Testis (tissue), 3 donors: ENCODE results near the gene PLA2G15. TPM values are rescaled to one million over a fixed set of nuclear protein-coding genes. Genes with fewer than 3 reads are reported as not detected.

Experiments used
- DNase-seq: peaks from one replicate; pipeline ENCODE4 v3.0.0-alpha.2; 2019
- H3K27ac ChIP-seq, 2 donors: fragments of 200-600 bp; sonication (generic); one replicate each; pipeline ENCODE4 v1.5.1; 2019
- H3K27me3 ChIP-seq: fragments of 200-600 bp; sonication (generic); one replicate; pipeline ENCODE4 v1.5.1; 2019
- H3K36me3 ChIP-seq: fragments of 200-600 bp; sonication (generic); one replicate; pipeline ENCODE4 v1.5.1; 2017; ENCODE audit warnings: low read depth; ENCODE audit errors: missing control alignments
- H3K4me1 ChIP-seq: fragments of 200-600 bp; sonication (generic); one replicate; pipeline ENCODE4 v1.5.1; 2019
- H3K4me3 ChIP-seq, 2 donors: fragments of 200-600 bp; sonication (generic); one replicate each; pipeline ENCODE4 v1.5.1; 2017 to 2019
- H3K9me3 ChIP-seq: fragments of 200-600 bp; sonication (generic); one replicate; pipeline ENCODE4 v1.5.1; 2017
- POLR2A ChIP-seq: fragments of 450-650 bp; IDR thresholded peaks from one replicate; pipeline ENCODE4 v1.6.1; 2017; ENCODE audit warnings: antibody characterized with exemption, mild to moderate bottlenecking, moderate library complexity
- WGBS, 2 donors: methylation state at CpG; one replicate each; pipeline ENCODE4 v1.1.5; 2018; 5-methylcytosine and 5-hydroxymethylcytosine counted together
- intact Hi-C: fragments of 100-400 bp; cut with DNase I; formaldehyde crosslinking; loops from one replicate; pipeline ENCODE4 v1.15.1; 2023; ENCODE audit warnings: low total_unique reads
- polyA plus RNA-seq: library from polyadenylated mRNA; stranded (reverse); fragments of 350-450 nt; fragmentation: Illumina TruSeq; extraction: RNeasy Lipid Tissue Mini Kit (QIAGEN cat#74804); gene quantifications from one replicate; pipeline ENCODE4 v1.2.3, GENCODE V29; 2014; ENCODE audit warnings: low read depth, low replicate concordance; ENCODE audit not compliant: insufficient read depth
- total RNA-seq, 2 donors: library from RNA; depleted of rRNA; stranded (reverse); fragments of >200 nt; gene quantifications; one replicate each; pipeline ENCODE4 v1.2.3, GENCODE V29; 2016
- TF ChIP-seq, protein P1 (sequence below), 3 experiments: fragments of 450-650 bp in 2 of 3; fragments of 200-600 bp in 1 of 3; sonication (generic) in 1 of 3; IDR thresholded peaks; one replicate each; pipeline ENCODE4 v1.5.1; 2016 to 2019; ENCODE audit warnings: antibody characterized with exemption in 3 of 3, mild to moderate bottlenecking in 2 of 3, moderate library complexity in 1 of 3

The PLA2G15 gene
- total and polyA plus RNA-seq, 3 donors from 2014 or later = 27.3 to 44.7 (median 37.2) TPM

DNA sequence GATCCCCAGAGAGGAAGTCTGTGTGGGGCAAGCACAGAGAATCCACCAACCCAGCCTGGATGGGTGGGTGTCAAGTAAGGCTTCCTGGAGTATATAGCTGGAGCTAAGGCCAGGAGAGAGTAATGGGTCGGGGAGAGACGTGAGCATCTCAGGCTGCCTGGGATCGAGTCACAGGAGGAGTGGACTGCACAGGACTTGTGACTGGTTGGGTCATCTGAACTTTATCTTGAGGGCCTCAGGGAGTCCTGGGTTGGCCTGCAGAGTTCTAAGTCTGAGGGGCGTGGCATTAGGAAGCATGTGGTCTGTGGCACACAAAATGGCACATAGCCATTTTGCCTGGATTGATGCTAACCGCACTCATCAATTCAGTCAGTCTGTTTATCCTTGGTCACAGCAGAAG, 1.5 kb downstream of the PLA2G15 start:
- no peaks in the 10 kb centered on the region for H3K27me3 ChIP-seq
- peaks cover 15% of the 10 kb centered on the region for H3K4me1 ChIP-seq
- 85 to 89% methylated on average over 5 of the region's 5 CpGs for WGBS, 2 donors
- no peaks in the 10 kb centered on the region for H3K9me3 ChIP-seq
- H3K36me3 ChIP-seq = no peaks in the 10 kb centered on the region
- DNase-seq = no peak
- no peak overlapping the region for H3K27ac ChIP-seq
- TF ChIP-seq, protein P1, sequence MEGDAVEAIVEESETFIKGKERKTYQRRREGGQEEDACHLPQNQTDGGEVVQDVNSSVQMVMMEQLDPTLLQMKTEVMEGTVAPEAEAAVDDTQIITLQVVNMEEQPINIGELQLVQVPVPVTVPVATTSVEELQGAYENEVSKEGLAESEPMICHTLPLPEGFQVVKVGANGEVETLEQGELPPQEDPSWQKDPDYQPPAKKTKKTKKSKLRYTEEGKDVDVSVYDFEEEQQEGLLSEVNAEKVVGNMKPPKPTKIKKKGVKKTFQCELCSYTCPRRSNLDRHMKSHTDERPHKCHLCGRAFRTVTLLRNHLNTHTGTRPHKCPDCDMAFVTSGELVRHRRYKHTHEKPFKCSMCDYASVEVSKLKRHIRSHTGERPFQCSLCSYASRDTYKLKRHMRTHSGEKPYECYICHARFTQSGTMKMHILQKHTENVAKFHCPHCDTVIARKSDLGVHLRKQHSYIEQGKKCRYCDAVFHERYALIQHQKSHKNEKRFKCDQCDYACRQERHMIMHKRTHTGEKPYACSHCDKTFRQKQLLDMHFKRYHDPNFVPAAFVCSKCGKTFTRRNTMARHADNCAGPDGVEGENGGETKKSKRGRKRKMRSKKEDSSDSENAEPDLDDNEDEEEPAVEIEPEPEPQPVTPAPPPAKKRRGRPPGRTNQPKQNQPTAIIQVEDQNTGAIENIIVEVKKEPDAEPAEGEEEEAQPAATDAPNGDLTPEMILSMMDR (IDR thresholded peaks at IDR 0.05) = no peak
- TF ChIP-seq POLR2A = no peak
- intact Hi-C loops = no loop called here
- H3K4me3 ChIP-seq = no peak overlapping the region

DNA sequence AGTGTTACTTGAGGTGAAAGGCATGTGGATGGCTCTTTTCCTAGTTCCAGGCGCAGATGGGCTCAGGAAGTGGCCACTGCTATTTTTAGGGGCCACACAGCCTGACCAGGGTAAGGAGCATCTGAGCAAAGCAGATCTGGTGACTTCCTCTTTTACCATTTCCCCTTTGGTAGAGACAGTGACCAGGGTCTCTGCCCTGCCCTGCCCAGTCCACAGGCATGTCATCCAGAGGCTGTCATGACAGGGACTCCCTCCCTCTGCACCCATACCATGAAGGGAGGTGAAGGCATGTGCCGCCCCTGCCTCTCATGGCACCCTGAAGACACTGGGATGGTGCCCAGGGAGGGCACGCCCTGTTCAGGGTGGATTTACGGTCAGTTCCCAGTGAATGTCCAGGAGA, 2.2 kb downstream of the PLA2G15 start:
- H3K4me3 ChIP-seq = no peak overlapping the region
- no peaks in the 10 kb centered on the region for H3K9me3 ChIP-seq
- no peak overlapping the region for H3K27ac ChIP-seq
- H3K4me1 ChIP-seq = peaks cover 15% of the 10 kb centered on the region
- H3K27me3 ChIP-seq = no peaks in the 10 kb centered on the region
- 86 to 90% methylated on average over 3 to 4 of the region's 4 CpGs for WGBS, 2 donors
- intact Hi-C loops = no loop called here
- TF ChIP-seq, protein P1 (IDR thresholded peaks at IDR 0.05) = no peak
- no peak for TF ChIP-seq POLR2A
- no peak for DNase-seq
- H3K36me3 ChIP-seq = no peaks in the 10 kb centered on the region

- Histone ChIP-seq H3K27me3 (no peaks in the 10 kb centered on the region), H3K4me3 (no peak overlapping the region), H3K27ac (no peak overlapping the region), H3K9me3 (no peaks in the 10 kb centered on the region), H3K36me3 (no peaks in the 10 kb centered on the region), H3K4me1 (peaks cover 15% of the 10 kb centered on the region)
- no peak for DNase-seq
- 90 to 96% methylated on average over 4 of the region's 4 CpGs for whole genome bisulfite sequencing, 2 donors
- intact Hi-C loops = no loop called here
- TF ChIP-seq, protein P1 (IDR thresholded peaks at IDR 0.05) = no peak
- TF ChIP-seq POLR2A = no peak
Observed at GRCh38 chr16:68247932-68248331, 2.8 kb downstream of the PLA2G15 start.

GRCh38 chr16:68249371-68249770, 4.2 kb downstream of the PLA2G15 start:
- H3K9me3 ChIP-seq = no peaks in the 10 kb centered on the region
- no peaks in the 10 kb centered on the region for H3K36me3 ChIP-seq
- WGBS, 2 donors = 83 to 95% methylated on average over 4 of the region's 4 CpGs
- peaks cover 13% of the 10 kb centered on the region for H3K4me1 ChIP-seq
- no peak overlapping the region for H3K27ac ChIP-seq
- no peak overlapping the region for H3K4me3 ChIP-seq
- no peaks in the 10 kb centered on the region for H3K27me3 ChIP-seq
- DNase-seq = no peak
- no peak for TF ChIP-seq POLR2A
- TF ChIP-seq, protein P1 (IDR thresholded peaks at IDR 0.05) = no peak
- intact Hi-C loops = no loop called here

GRCh38 chr16:68250951-68251350, 5.8 kb downstream of the PLA2G15 start:
- WGBS, 2 donors = 84 to 92% methylated on average over 6 of the region's 6 CpGs
- intact Hi-C loops = no loop called here

More at GRCh38 chr16:68250951-68251350, 5.8 kb downstream of the PLA2G15 start:
- Histone ChIP-seq H3K27me3 (no peaks in the 10 kb centered on the region), H3K4me1 (peaks cover 5% of the 10 kb centered on the region), H3K4me3 (no peak overlapping the region), H3K9me3 (no peaks in the 10 kb centered on the region), H3K27ac (no peak overlapping the region), H3K36me3 (no peaks in the 10 kb centered on the region)
- no peak for DNase-seq
- no peak for TF ChIP-seq POLR2A
- TF ChIP-seq, protein P1 (IDR thresholded peaks at IDR 0.05) = no peak
